KBM-7 (cell line): ENCODE results near the gene DLX4.

ENCODE experiments used
- DNase-seq: peaks from one replicate; pipeline ENCODE4 v3.0.0-alpha.2; 2015
- in situ Hi-C: fragments of 300-500 bp; cut with MboI; formaldehyde crosslinking; loops from 2 replicates; pipeline ENCODE4 v1.14.3; 2020; ENCODE audit warnings: low sequenced_read_pairs, low pct_unique_long_range_greater_than_20kb, mixed read lengths

DLX4 gene

DNA sequence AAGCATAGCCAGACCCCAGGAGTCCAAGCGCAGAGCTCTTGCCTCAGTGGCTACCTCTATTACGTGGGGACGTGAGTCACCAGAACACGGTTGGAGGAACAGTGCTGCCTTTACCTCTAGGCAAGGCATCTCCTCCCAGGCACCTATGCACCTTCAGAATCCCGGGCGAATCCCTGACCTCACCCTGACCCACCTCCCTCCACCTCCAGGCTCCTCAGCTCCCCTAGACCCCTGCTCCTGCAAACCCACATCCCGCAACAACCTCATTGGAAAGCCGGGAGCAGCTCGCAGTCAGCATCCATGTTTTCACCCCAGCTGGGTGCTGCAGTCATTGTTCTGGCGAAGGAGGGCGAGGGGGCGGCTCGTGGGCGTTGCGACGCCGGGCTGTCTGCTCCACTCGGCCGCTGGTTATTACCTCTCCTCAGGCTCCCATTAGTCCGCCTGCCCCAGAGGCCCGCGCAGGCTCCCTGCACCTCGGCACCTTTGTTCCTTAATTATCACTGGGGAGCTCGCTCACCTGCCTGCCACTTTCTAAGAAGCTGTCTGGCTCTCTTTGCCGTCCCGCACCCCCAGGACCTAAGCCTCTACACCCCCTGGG, 24.6 kb upstream of the DLX4 start:
- in situ Hi-C loops = no loop called here
- DNase-seq = no peak

DNA sequence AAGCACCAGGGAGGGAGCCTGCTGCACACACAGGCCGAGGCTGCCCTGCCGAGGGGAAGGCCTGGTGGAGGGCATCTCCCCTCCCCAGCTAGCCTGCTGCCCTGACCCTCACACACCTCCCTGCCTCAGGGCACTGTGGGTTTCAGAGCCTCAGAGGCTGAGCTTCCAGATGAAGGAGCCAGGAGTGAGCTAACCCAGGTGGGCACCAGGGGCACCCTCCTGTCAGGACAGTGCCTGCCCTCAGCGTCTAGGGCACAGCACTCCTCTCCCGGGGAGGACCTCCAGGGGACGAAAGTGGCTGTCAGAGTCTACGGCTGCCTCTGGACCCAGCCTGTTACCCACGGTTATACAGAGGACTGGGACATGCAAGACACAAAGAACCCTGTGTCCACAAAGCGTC, 22.8 kb upstream of the DLX4 start:
- in situ Hi-C loops = no loop called here
- no peak for DNase-seq

DNA sequence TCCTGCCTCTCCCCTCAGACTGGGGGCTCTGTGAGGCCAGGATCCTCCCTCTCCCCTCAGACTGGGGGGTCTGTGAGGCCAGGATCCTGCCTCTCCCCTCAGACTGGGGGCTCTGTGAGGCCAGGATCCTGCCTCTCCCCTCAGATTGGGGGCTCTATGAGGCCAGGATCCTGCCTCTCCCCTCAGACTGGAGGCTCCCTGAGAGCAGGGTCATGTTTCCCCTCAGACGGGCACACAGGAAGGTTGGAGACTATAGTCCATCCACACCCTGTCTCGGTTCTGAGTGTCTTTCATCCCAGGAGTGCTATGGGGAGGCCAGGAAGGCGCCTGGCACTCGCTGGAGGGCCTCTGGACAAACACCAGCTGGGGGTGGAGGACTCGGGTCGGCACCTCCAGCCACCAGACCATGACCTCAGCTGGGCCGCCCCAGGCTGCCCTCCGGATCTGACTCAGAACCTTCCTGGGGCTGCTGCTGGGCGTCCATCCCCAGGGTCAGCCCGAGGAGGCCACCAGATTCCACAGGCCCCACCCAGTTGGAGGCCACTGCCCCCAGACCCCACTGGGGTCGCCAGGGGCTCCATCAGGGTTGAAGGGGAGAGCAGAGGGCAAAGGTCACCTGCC, 21.9 kb upstream of the DLX4 start:
- no peak for DNase-seq
- in situ Hi-C loops = no loop called here

DNA sequence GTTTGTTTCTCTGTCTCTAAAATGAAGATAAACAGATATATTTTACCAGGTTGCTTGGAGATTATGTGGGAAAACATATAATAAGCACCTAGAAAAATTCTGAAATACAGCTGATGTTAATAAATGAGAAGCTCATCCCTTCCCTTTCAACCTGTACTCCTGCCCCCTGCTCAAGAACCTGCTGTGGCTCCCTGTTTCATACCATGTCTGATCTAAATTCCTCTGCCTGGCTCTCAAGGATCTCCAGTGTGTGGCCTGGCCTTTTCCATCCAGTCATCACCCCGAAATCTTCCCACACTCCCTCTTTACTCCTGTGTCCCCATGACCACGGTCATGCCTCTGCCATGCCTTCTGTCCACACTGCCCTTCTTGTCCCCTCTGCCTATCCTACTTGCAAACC, 19.4 kb upstream of the DLX4 start:
- in situ Hi-C loops = no loop called here

DNA sequence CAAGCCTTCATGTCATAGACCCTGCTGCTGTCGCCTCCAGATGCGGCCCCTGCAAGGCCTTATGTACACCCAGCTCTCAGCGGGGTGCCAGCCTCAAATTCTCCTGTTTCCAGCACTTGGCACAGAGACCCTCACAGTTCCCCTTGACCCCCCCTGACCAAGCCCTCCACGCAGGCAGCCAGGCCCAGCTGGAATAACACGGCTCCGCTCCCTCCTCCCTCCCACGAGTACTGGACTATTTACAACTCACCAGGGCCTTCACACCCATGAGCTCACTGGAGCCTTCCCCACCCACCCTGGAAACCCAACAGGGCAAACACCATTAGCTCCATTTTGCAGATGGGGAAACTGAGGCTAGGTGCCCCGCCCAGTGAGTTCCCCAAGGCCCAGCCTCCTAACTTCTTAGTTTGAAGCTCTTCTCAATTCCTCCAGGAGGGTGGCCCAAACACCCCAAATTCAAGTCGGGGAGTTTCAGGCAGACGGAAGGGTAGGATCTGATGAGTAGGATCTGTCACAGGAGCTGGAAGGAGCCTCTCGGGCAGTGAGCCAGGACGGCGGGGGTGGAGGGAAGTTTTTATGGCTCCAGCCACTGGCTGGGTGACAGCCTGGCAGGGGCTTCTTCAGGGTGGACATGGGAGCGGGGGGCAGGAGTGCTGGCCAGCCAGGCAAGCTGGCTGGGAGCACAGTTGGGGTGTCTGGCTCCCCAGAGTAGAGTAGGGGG, 17.5 kb upstream of the DLX4 start:
- DNase-seq = no peak
- in situ Hi-C loops = no loop called here

More for the DNA sequence above, 19.4 kb upstream of the DLX4 start:
- DNase-seq = no peak

DNA sequence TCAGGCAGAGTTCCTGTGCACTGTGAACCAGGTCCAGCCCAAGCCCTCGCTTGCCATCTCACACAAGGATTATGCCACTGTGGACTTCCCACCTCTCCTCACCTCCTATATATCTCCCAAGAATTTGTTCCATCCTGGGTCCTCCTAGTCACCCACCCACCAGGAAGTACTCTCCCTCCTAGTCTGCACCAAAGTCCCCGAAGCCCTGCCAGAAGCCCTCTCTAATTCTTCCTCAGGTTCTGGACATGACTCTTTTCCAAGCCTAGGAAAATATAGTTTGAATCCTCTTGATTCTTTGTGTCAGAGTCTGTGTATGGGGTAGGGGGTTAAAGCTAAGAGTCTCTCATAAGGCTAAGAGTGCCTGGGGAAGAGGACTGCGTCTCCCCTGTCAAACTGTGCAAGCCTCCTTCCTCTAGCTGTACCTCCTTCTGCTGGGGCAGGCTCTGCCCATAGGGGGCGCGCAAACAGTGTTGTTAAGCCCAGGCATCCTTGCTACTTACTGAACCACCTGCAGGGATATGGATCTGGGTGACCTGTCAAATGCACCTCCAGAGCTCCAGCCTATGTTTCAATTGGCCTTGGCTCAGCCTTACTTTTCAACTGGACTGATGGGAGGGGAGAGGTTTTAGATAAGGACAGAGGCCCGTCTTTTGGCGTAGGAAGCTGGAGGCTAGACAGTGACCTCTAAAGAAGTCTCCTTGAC, 16.6 kb upstream of the DLX4 start:
- DNase-seq = peak; percentile 88
- in situ Hi-C loops = no loop called here

DNA sequence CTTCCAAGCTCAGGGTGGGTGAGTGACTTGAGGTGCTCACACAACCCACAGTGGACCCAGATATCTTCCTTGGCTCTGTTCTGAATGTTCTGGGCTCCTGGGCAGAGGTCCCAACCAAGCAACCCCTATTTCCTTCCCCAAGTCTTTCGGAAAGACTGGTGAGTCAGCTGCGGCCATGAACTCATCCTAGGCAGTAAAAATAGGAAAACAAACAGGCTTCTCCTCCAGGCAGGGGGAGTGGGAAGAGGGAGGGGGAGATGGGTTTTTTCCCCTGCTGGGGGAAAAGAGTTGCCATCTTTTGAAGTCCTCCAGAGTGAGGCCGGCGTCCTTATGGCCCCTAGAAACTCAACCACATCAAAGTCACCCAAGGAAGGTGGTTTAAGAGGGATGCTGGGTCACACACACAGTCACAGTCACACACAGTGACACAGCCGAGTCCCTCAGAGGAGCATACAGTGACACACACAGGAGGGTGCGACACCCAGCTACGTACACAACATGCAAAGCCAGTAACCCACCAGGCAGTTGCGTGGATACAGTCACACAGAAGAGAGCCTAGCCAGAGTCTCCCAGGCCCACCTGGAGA, 16.0 kb upstream of the DLX4 start:
- no peak for DNase-seq
- in situ Hi-C loops = no loop called here

DNA sequence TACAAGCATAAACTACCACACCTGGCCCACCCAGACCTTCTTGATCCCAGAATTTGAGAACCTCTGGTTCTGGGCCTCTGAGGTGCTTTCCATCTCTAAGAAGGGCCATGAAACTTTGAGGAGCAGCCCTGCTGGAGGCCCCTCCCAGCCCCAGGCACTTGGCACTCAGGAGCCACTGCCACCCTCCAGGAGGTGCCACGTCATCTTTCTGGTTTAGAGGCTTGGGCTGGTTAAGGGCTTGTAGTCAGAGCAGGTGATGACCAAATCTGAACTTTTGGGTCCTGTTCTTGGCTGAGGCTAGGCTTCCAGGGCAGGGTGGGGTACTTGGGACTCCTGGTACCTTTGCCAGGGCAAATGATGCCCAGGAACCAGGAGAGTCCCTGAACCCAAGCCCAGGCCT, 13.8 kb upstream of the DLX4 start:
- DNase-seq = no peak
- in situ Hi-C loops = no loop called here

DNA sequence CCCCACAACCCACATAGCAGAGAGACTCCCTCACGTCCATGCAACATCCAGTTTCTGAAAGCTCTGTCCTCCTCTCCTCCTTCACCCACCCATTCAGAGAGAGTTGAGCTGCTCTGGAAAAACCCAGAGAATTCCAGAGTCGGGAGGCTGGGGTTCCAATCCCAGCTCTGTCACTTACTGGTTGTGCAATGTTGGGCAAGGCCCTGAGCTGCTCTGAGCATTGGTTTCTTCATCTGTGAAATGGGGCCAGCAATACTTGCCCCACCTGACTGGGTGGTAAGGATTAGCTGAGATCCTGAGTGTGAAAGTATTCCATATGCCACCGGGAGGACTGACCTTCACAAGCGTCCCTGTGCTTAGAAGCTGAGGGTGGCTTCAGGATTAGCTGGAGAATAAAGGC, 12.2 kb upstream of the DLX4 start:
- DNase-seq = no peak
- in situ Hi-C loops = no loop called here

DNA sequence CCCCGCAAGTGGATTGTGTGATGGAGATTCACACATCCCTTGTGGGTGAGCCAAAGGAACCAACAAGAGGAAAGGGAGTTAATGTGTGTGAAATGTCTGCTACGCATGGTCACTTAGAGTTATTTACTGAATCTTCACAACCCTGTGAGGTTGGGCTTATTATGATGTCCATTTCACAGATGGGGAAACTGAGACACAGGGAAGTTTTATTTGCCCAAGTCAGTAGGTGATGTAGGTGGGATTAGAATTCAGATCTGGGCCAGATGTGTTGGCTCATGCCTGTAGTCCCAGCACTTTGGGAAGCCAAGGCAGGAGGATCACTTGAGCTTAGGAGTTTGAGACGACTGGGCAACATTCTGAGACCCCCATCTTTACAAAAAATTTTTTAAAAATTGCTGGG, 11.6 kb upstream of the DLX4 start:
- DNase-seq = no peak
- in situ Hi-C loops = no loop called here

DNA sequence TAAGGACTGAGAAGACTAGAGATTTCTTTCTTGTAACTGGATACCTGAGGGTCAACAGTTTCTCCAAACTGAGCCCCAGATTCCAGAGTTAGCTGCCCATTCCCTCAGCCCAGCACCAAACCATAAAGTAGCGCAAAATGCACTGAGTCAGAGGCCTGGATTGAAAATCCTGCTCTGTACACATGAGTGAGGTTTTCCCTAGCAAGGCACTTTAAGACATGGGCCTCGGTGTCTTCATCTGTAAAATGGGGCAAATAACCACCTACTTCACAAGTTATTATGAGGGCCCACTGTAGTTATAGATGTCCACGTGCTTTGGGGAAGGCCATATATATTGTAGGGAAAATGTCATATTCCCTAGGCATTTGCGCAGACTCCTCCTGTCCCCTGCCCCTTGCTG, 10.3 kb upstream of the DLX4 start:
- in situ Hi-C loops = no loop called here
- no peak for DNase-seq

DNA sequence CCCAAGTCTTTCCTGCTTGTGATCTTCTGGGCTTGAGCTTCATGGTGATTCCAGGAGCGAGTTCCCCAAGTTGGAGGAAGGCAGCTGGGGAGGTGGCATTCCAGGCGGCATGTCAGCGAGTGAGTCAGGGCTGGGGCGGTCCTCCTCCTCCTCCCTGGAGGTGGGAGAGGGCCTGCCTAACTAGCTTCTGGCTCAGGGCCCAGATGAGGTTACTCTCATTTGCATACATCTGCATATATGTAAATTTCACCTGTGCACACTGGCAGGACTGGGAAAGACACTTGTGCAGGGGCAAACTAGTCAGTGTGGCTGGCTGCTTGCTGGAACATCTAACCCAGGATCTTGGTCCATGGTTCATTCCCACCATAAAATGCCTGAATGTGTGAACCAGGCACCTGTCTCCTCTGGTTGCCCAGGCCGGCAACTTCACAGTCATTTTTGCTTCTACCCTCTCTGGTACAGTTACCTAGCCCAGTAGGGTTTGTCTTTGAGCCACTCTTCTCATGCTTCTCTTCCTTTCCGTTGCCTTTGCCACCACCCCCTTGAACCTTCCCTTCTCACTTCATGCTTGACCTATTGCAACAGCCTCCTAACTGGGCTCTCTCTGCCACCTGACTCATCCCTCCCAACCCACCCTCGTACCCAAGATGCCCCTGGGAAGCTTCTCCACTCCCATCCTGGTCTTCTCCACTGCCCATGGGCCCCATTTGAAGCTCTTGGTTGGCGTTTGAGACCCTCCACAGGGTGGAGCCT, 9.6 kb upstream of the DLX4 start:
- DNase-seq = no peak
- in situ Hi-C loops = no loop called here

DNA sequence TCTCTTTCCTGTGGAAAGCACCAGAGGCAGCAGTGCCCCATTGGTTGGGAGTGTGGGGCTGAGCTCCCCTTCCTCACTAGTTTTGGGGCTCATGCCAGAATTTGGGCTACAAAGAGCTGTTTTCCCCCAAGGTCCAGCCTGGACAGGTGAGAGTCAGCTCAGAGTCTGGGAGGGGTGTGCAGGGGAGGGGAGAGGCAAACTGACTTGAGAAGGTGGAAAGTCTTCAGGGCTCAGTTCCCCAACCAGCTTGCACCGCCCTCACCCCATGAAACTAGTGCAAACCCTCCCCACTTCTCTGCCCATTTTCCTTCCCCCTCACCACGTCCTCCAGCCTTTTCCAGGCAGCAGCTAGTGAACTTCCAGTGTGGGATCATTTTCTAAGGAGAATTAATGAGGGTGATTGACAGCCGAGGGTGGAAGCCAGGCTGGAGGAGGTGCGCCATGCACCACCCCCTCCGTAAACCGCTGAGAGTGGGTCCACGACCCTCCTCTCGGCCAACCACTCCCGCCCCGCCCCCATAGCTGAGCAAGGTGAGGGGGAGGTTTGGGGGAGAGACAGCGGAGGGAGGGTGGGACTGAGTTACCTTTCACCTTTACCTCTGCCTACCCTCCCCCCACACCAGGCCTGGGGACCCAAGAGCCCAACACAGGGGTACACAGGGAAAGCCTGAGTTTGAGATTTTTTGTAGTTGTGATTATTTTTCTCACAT, 6.2 kb upstream of the DLX4 start:
- in situ Hi-C loops = no loop called here
- no peak for DNase-seq

DNA sequence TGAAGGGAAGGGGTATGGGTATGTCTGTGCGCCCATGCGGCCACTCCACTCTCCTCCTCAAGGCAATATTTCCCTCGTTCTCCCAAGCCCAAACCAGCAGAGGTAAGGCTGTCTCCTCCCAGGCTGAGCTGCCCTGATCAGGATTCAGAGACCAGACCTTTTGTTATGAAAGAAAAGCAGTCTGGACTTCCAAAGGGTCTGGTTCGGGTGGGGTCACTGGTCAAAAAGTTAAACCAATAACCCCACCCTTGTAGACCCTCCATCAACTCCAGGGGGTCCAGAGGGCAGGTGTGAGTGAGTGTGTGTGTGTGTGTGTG, 5.7 kb upstream of the DLX4 start:
- no peak for DNase-seq
- in situ Hi-C loops = no loop called here

DNA sequence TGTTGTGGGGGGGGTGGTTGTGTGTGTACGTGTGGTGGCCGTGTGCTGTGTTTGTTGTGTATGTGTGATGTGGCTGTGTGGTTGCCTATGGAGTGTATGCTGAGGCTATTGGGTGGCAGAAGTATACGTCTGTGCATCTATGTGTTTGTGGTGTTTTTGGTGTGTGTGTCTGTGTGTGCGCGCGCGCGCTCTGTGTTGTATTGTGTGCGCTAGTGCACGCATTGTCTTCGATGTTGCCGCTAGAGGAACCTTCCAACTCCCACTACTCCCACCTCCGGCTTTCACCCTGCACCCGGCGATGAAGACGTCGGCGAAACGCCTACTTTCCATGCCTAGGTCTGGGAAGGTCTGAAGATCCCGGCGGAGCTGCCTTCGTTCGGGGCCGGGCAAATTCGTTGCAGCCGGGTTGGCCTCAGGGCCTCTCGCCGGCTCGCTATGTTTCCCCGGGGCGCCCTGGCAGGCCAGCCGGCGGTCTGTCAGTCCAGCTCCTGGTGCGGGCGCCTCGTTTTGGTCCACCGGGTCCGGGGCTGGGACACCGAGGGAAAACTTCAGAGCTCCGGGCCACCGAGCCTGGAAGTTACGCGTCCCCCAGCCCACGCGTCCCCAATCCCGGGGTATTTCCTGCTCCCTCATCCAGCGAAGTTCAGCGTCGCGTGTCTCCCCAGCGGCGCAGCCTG, 5.2 kb upstream of the DLX4 start:
- no peak for DNase-seq
- in situ Hi-C loops = no loop called here

DNA sequence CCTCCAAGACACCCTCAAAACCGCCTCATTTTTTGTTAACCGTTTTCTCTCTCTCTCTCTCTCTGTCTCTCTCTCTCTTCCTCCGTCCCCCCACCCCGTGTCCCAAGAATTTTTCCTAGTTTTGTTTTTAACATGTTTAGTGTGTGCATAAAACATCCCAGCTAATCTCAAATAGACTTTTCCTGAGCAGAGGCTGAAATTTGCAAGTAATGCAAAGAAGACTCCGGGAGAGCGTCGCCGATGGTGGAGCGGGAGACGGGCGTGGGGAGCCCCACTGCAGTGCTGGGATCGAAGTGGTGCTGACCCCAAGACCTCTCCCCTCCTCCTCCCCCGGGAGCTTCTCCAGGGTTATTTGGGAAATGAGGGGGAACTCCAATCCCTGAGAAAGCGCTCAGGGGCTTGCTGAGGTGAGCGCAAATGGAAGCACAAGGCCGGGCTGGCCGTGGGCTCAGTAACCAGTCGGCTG, 4.7 kb upstream of the DLX4 start:
- in situ Hi-C loops = no loop called here
- DNase-seq = no peak

DNA sequence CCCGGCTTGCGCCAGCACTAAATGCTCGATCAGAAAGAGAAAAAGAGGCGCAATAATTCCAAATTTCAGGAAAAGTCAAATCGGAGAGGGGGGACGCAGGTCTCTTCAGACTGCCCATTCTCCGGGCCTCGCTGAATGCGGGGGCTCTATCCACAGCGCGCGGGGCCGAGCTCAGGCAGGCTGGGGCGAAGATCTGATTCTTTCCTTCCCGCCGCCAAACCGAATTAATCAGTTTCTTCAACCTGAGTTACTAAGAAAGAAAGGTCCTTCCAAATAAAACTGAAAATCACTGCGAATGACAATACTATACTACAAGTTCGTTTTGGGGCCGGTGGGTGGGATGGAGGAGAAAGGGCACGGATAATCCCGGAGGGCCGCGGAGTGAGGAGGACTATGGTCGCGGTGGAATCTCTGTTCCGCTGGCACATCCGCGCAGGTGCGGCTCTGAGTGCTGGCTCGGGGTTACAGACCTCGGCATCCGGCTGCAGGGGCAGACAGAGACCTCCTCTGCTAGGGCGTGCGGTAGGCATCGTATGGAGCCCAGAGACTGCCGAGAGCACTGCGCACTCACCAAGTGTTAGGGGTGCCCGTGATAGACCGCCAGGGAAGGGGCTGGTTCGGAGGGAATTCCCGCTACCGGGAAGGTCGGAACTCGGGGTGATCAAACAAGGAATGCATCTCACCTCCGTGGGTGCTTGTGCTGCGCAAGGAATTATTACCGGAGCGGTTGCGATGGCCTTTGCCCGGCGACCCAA, 4.0 kb upstream of the DLX4 start:
- in situ Hi-C loops = no loop called here
- no peak for DNase-seq

DNA sequence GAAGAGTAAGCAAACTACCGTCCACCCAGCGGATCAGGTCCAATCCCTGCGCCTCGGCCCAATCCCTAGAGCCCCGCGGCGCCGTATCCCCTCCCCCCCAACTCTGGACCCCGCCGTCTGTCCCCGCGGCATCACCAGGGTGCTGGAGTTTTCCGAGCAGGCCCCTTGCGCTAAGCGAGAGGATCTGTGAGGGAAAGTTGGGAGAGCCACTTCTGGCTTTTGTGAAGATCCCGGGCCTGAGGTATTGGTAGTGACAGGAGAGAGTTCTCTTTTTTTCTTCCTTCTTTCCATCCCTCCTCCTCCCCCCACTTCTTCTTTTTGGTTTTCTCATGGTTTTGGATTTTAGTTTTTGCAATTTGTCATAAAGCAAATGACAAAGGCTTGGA, 3.5 kb upstream of the DLX4 start:
- DNase-seq = peak; percentile 56
- in situ Hi-C loops = no loop called here
